ENCODE measurements around the gene SYT14. TPM values are rescaled to one million over a fixed set of nuclear protein-coding genes. Genes with fewer than 3 reads are reported as not detected.

SYT14 gene
- polyA plus RNA-seq, 1 donor (not counting 4 experiments of a cell fraction or from before 2014, with no cell fraction given) = 8.3 TPM

DNA sequence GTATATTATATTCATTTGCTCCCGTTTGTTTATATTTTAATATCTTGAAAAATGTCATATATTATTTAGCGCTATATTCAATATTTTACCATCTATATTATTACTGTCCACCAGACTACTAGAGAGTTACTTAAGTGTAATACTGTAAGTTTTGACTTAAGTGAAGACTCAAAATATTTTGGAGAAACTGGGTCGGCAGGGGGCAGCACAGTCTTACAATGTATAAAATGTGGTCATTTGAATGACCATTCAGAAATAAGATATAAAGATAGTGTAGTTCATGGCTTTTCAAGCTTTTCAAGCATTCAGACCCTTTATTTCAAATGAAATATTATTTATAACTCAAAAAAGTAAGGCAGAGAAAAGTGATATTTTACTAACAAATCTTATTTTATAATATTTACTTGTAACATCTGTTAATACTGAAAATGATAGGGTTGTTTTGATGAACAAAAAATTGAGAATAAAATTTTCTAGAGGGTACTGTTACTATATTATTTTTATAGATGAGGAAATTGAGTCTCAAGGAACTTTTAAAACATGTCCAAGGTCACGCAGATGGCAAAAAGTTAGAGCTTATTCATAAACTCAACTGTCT lies 205.5 kb downstream of the SYT14 start:
- Histone ChIP-seq H3K4me1 (ENCODE audit: control insufficient read depth, extremely low read depth, insufficient read depth, low read length) (peaks cover 7% of the 10 kb centered on the region), H3K9me1 (ENCODE audit: control insufficient read depth, extremely low read depth, insufficient read depth, low read length) (no peaks in the 10 kb centered on the region), H3K79me2 (ENCODE audit: control insufficient read depth, insufficient read depth, low read length) (no peaks in the 10 kb centered on the region), H3K9ac (ENCODE audit: control insufficient read depth, extremely low read depth, insufficient read depth, low read length) (no peak overlapping the region), H3K4me3 (ENCODE audit: control insufficient read depth in 2 of 3, extremely low read depth in 1 of 3, insufficient read depth in 2 of 3, low read depth in 1 of 3, low read length in 3 of 3) (no peak overlapping the region), H3K27me3 (ENCODE audit: control insufficient read depth, extremely low read depth, insufficient read depth, low read length) (no peaks in the 10 kb centered on the region), H3K27ac (ENCODE audit: control insufficient read depth, insufficient read depth, low read length) (no peak overlapping the region), H3K36me3 (ENCODE audit: control insufficient read depth in 2 of 2, extremely low read depth in 1 of 2, insufficient read depth in 2 of 2, low read length in 2 of 2) (no peaks in the 10 kb centered on the region), H3K4me2 (ENCODE audit: control insufficient read depth, extremely low read depth, insufficient read depth, low read depth, low read length) (no peak overlapping the region), H2AFZ (ENCODE audit: control insufficient read depth, low read length) (no peak overlapping the region), H4K20me1 (ENCODE audit: control insufficient read depth, extremely low read depth, insufficient read depth, low read length) (no peaks in the 10 kb centered on the region), H3K9me3 (ENCODE audit: control insufficient read depth, low read depth, low read length) (no peaks in the 10 kb centered on the region)
- dilution Hi-C loops (cut with MboI; ENCODE audit: extremely low pct_ligation_motif_present, low sequenced_read_pairs) = loop anchor here (25.0 kb wide), 1 partner anchor 194 kb away; the partner anchor contains the start of gene HHAT
- peak; percentile 9 for DNase-seq (ENCODE audit: low read depth, low spot score)
- no peak for FAIRE-seq
- TF ChIP-seq, protein P1, sequence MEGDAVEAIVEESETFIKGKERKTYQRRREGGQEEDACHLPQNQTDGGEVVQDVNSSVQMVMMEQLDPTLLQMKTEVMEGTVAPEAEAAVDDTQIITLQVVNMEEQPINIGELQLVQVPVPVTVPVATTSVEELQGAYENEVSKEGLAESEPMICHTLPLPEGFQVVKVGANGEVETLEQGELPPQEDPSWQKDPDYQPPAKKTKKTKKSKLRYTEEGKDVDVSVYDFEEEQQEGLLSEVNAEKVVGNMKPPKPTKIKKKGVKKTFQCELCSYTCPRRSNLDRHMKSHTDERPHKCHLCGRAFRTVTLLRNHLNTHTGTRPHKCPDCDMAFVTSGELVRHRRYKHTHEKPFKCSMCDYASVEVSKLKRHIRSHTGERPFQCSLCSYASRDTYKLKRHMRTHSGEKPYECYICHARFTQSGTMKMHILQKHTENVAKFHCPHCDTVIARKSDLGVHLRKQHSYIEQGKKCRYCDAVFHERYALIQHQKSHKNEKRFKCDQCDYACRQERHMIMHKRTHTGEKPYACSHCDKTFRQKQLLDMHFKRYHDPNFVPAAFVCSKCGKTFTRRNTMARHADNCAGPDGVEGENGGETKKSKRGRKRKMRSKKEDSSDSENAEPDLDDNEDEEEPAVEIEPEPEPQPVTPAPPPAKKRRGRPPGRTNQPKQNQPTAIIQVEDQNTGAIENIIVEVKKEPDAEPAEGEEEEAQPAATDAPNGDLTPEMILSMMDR (optimal IDR thresholded peaks at IDR 0.05 in 1 of 3, IDR thresholded peaks at IDR 0.05 in 1 of 3, conservative IDR thresholded peaks at IDR 0.05 in 1 of 3; ENCODE audit: extremely low read depth in 1 of 3, insufficient read depth in 2 of 3, low read length in 3 of 3) = peak in 2 of 3 experiments; percentile 30 to 45
- TF ChIP-seq EZH2 (IDR thresholded peaks at IDR 0.05; ENCODE audit: low read length) = no peak

GRCh38 chr1:210144736-210145135 lies 206.7 kb downstream of the SYT14 start:
- Histone ChIP-seq H3K36me3 (ENCODE audit: control insufficient read depth in 2 of 2, extremely low read depth in 1 of 2, insufficient read depth in 2 of 2, low read length in 2 of 2) (no peaks in the 10 kb centered on the region), H3K27me3 (ENCODE audit: control insufficient read depth, extremely low read depth, insufficient read depth, low read length) (no peaks in the 10 kb centered on the region), H2AFZ (ENCODE audit: control insufficient read depth, low read length) (no peak overlapping the region), H3K9me3 (ENCODE audit: control insufficient read depth, low read depth, low read length) (no peaks in the 10 kb centered on the region), H3K9ac (ENCODE audit: control insufficient read depth, extremely low read depth, insufficient read depth, low read length) (no peak overlapping the region), H3K79me2 (ENCODE audit: control insufficient read depth, insufficient read depth, low read length) (no peaks in the 10 kb centered on the region), H3K4me1 (ENCODE audit: control insufficient read depth, extremely low read depth, insufficient read depth, low read length) (peaks cover 7% of the 10 kb centered on the region), H3K9me1 (ENCODE audit: control insufficient read depth, extremely low read depth, insufficient read depth, low read length) (no peaks in the 10 kb centered on the region), H3K27ac (ENCODE audit: control insufficient read depth, insufficient read depth, low read length) (no peak overlapping the region), H3K4me2 (ENCODE audit: control insufficient read depth, extremely low read depth, insufficient read depth, low read depth, low read length) (no peak overlapping the region), H4K20me1 (ENCODE audit: control insufficient read depth, extremely low read depth, insufficient read depth, low read length) (no peaks in the 10 kb centered on the region), H3K4me3 (ENCODE audit: control insufficient read depth in 2 of 3, extremely low read depth in 1 of 3, insufficient read depth in 2 of 3, low read depth in 1 of 3, low read length in 3 of 3) (no peak overlapping the region)
- FAIRE-seq = peak; percentile 71
- dilution Hi-C loops (cut with MboI; ENCODE audit: extremely low pct_ligation_motif_present, low sequenced_read_pairs) = loop anchor here (25.0 kb wide), 1 partner anchor 193 kb away; the partner anchor contains the start of gene HHAT
- no peak for DNase-seq (ENCODE audit: low read depth, low spot score)
- TF ChIP-seq, protein P1 (optimal IDR thresholded peaks at IDR 0.05 in 1 of 3, IDR thresholded peaks at IDR 0.05 in 1 of 3, conservative IDR thresholded peaks at IDR 0.05 in 1 of 3; ENCODE audit: extremely low read depth in 1 of 3, insufficient read depth in 2 of 3, low read length in 3 of 3) = no peak
- TF ChIP-seq EZH2 (IDR thresholded peaks at IDR 0.05; ENCODE audit: low read length) = no peak
